ENCODE results near the gene CES4A.
A peak's percentile ranks its signal among the peaks of the same experiment; 100 is the strongest.
"Not testable (repeated sequence)": the region's sequence is repeated elsewhere in the genome, so short reads cannot be mapped to it uniquely, and the experiment has no call there.

Gene CES4A

DNA sequence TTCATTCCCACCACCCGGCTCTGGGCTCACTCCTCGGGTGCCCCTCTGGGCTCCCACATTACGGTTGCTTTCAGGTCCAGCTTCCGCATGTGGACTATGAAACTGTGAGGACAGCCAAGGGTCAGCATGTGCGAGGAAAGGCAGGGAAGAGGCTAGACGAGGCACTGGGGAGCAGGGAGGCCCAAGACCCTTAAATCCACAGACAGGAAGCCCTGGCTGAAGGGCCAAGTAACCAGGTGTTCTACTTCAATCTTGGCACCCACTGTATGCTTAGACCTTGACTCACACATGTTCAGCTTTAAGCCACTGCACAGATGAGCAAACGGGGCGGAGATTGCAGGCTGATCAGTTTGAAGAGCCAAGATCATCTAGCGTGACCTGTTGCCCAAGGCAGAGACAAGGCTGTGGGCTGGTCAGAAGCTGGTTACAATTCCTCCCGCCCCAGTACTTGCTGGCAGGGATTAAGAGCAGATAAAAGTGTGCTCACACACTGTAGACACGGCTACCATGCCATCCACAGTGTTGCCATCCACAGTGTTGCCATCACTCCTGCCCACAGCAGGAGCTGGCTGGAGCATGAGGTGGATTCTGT is at the start of gene CES4A:
Gene CES4A, plus strand, starts transcription at position 393 of the 592 bp plus-strand sequence. Its CDS starts 184 bp downstream, at position 577.
- DNase-seq = no peak

- DNase-seq = no peak
Measured at GRCh38 chr16:66939366-66939765, 49.0 kb upstream of the CES4A start.

DNA sequence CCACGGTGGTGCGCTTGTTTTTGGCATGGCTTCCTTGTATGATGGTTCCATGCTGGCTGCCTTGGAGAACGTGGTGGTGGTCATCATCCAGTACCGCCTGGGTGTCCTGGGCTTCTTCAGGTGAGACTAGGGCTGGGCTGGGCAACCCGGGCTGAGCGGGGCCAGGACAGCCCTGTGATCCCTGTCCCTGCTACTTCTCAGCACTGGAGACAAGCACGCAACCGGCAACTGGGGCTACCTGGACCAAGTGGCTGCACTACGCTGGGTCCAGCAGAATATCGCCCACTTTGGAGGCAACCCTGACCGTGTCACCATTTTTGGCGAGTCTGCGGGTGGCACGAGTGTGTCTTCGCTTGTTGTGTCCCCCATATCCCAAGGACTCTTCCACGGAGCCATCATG is 48.2 kb upstream of the CES4A start:
- DNase-seq = no peak

DNA sequence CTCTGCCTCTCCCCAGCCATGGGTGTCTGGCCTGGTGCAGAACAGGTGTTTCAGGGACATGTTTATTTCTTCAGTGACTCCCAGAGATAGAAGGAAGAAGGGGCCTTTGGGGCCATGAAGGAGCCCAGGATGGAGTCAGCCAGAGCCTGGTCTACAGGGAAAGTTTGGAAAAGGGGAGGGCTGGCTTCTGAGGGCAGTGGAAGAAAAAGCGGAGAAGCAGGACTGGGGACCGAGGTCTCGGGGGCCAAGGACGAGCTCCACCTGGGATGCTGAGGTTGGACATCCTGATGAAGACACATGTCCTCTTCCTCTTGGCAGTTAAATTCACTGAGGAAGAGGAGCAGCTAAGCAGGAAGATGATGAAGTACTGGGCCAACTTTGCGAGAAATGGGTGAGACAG is 45.4 kb upstream of the CES4A start:
- DNase-seq = no peak

- DNase-seq = no peak
Measured at GRCh38 chr16:66943426-66944053, 44.8 kb upstream of the CES4A start.

DNA sequence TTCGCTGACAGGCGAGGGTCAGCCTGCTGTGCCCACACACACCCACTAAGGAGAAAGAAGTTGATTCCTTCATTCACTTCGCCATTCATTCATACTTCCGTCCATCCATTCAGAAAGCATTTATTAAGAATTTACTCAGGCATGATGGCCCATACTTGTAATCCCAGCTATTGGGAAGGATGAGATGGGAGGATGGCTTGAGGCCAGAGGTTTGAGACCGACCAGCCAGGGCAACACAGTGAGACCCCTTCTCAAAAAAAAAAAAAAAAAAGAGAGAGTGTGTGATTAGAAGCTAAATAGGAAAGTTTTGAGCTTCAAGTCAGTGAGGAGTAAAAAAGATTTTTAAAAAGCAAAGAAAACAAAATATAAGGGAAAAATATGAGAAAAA is 44.3 kb upstream of the CES4A start:
- no peak for DNase-seq

- DNase-seq = not testable (repeated sequence)
Measured at GRCh38 chr16:66944971-66945370, 43.4 kb upstream of the CES4A start.

DNA sequence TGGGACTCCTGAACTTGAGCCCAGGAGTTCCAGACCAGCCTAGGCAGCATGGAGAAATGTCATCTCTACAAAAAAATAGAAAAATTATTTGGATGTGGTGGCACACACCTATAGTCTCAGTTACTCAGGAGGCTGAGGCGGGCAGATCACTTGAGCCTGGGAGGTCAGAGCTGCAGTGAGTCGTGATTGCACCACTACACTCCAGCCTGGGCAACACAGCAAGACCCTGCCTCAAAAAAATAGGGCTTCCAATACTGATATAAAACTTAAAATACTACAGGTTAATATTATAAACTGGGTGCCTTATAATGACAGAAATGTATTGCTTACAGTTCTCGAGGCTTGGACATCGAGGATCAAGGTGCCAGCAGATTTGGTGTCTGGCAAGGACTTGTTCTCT is 42.5 kb upstream of the CES4A start:
- no peak for DNase-seq

- DNase-seq = no peak
Measured at GRCh38 chr16:66946541-66946940, 41.8 kb upstream of the CES4A start.

- no peak for DNase-seq
Measured at GRCh38 chr16:66946974-66947301, 41.5 kb upstream of the CES4A start.

DNA sequence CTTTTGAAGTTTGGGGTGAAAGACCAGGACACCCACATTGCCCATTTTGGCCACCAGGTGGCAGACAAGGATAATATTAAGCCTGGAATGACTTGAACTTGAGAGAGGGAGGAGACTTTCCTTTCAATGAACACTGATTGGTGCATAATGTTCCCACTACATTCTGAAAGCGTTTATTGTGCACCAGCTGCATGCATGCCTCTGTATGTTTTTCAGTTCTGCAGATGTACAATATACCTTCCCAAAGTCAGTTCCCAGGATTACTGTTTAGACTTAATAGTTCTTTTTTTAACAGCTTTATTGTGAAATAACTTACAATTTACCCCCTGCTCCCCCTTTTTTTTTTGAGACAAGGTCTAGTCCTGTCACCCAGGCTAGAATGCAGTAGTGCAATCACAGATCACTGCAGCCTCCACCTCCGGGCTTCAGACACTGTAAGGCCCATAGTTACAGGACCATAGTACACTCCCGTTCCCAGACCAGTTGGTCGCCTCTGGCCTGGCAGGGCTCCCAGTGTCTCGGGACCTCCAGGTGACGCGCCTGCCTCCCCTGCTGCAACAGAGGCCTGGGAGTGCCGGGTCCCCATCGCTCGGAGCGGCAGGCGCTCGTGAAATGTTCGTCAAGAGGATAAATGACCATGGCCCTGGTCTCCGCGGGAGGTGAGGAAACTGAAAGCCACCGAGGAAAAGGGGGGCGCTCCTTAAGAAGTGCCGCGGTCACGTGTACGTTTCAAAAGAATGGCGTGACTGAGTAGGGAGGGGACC is 40.9 kb upstream of the CES4A start:
- DNase-seq = peak; percentile 86 to 91

DNA sequence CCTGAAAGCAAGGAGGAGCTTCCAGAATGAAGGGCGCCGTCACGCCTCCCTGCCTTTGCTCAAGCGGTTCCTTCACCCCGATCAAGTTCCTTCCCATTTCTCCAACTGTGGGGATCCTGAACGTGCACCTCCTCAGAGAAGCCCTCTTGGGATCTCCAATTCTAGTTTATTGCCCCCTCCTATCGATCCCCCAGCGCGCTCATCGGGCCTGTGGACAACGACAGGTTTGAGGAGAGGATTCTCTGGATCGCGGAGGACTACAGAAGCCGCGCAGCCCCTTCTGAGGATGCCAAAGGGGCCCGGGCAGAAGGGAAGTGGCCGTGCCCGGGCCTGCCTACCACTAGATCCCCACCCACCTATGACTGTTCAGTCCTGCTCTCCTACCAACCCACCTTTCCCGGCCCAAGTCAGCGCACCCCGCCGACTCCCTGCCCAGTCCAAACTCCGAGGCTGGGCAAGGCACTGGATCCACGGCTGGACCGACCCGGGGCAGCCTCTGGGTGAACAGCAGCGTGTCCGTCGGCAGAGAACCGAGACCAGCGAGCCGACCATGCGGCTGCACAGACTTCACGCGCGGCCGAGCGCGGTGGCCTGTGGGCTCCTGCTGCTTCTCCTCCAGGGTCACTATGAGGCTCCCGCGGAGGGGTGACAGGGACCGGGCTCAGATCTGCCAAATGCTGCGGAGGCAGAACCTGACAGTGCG is 40.1 kb upstream of the CES4A start:
- DNase-seq = peak in 1 of 2 experiments; percentile 14

DNA sequence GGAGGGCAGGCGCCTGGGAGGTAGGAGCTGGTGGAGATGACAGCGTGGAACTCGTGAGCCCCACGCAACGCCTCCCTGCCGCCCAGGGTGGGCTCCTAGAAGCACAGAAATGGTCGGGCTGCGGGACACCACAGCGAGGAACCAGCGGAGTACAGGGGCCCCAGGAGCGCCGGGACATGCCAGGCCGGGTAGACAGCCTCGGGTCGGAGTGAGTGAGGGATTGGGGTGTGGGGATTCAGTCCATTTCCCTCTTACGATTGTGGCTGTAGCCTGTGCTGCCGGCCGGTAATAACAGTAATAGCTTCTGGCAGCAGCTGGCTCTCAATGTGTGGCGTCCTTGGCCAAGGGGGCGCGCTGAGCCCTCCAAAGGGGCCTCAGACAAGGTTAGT is 39.6 kb upstream of the CES4A start:
- DNase-seq = no peak

- DNase-seq = no peak
Measured at GRCh38 chr16:66949472-66949871, 38.9 kb upstream of the CES4A start.

GRCh38 chr16:66950437-66950836 is 38.0 kb upstream of the CES4A start:
- DNase-seq = no peak

GRCh38 chr16:66950971-66951790 is 37.2 kb upstream of the CES4A start:
- no peak for DNase-seq

- no peak for DNase-seq
Measured at GRCh38 chr16:66952430-66953110, 35.8 kb upstream of the CES4A start.

DNA sequence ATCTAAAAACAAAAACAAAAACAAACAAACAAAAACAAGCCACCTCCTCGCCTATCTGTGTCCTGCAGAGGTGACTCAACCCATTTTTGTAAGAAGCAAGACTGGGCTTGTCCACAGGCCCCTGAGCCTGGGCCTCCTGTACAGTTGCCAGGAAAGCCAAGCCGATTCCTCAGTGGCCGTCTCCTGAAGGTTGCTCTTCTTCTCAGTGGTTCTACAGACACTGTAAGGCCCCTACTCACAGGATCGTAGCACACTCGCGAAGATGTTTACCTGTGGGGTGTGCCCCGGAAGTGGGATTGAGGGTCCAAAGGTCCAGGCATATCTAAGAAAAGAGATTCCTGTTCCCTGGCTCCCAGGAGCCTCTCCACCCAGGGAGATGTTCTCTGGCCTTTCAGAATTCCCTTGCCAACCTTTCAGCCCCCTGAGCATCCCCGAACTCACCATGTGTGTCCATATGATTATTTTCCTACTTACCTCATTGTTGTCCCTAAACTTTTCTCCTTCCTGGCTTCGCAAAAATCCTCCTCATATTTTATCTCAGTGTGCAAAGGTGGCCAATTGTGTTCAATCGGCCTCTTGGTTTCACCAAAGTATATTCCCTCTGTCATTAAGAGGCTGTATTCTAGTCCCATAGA is 34.8 kb upstream of the CES4A start:
- no peak for DNase-seq

- peak; percentile 82 to 94 for DNase-seq
Measured at GRCh38 chr16:66954097-66954659, 34.2 kb upstream of the CES4A start.

DNA sequence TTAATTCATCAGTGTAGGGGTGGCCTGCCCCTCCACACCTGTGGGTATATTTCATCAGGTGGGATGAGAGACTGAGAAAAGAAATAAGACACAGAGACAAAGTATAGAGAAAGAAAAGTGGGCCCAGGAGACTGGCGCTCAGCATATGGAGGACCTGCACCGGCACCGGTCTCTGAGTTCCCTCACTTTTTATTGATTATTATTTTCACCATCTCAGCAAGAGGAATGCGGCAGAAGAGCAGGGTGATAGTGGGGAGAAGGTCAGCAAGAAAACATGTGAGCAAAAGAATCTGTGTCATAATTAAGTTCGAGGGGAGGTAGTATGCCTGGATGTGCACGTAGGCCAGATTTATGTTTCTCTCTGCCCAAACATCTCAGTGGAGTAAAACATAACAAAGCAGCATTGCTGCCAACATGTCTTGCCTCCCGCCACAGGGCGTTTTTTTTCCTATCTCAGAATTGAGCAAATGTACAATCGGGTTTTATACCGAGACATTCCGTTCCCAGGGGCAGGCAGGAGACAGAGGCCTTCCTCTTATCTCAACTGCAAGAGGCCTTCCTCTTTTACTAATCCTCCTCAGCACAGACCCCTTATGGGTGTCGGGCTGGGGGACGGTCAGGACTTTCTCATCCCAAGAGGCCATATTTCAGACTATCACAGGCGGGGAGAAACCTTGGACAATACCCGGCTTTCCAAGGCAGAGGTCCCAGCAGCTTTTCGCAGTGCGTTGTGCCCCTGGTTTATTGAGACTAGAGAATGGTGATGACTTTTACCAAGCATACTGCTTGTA is 32.8 kb upstream of the CES4A start:
- not testable (repeated sequence) for DNase-seq

- not testable (repeated sequence) for DNase-seq
Measured at GRCh38 chr16:66956154-66956457, 32.3 kb upstream of the CES4A start.
